DMS 273 (cell line): ENCODE results near the gene F10.

ENCODE experiments used
- DNase-seq: peaks from one replicate; lab custom pipeline; 2025; ENCODE audit not compliant: unreplicated experiment; lab: John Stamatoyannopoulos, UW

F10 gene

GRCh38 chr13:113187883-113188665 is 65.5 kb downstream of the F10 start:
- no peak for DNase-seq

DNA sequence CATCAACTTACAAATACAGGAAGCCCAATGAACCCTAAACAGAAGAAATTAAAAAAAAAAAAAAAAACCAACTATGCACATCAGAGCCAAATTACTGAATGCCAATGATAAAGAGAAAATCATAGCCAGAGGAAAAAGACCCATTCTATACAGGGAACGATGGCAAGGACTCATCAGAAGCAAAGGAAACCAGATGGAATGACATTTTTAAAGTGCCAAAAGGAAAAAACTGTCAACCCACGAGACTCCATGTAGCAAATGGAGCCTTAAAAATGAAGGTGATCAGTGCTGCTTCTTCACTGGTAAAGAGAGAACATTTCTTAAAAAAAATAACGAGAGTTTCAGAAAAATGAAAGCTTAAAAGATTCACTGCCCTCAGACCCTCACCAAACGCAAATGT is 67.6 kb downstream of the F10 start:
- DNase-seq, result no peak

DNA sequence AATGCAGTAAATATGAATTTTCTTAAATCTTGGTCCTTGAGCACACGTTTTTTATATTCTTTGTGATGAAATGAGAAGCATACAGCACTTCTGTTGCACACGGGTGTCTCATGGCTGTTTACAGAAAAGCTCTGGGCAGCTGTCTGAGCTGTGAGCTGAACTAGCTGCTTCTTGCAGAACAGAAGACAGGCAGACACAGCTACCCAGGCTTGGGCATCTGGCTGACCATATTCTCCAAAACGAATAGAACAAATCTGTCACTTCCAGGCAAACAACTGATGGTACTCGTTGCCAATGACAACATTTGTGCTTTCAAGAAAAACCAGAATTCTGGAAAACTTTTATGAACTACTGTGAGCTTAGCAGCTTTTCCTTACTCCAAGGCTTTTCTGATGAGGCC is 69.7 kb downstream of the F10 start:
- no peak for DNase-seq

DNA sequence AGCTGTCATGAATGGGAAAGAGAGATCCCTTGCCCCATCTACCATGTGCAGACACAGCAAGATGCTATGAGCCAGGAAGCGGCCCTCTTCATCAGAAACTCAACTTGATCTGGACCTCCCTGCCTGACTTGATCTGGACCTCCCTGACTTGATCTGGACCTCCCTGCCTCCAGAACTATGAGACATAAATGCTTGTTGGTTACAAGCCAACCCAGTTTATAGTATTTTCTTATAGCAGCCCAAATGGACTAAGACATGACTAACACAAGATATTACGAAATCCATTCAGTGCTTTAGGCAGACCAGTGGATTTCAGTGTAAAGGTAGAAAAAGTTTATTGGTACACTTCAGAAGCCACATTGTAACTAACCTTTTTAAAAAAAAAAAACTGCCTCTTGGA is 70.3 kb downstream of the F10 start:
- no peak for DNase-seq

DNA sequence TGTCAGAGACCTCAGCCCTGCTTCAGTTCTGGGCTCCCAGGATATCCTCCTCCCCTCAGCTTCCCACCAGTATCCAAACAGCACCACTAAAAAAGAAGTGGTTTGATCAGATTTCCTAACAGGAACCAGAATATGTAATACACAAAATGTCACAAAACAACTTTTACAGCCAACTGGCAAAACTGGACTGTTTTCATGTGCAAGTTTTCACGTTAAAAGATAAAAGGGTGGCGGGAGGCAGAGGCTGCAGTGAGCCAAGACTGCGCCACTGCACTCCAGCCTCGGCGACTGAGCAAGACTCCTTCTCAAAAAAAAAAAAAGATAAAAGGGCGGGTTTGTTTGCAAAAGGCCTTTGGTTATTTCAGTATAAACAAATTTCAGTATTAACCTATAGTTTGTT is 72.8 kb downstream of the F10 start:
- no peak for DNase-seq

DNA sequence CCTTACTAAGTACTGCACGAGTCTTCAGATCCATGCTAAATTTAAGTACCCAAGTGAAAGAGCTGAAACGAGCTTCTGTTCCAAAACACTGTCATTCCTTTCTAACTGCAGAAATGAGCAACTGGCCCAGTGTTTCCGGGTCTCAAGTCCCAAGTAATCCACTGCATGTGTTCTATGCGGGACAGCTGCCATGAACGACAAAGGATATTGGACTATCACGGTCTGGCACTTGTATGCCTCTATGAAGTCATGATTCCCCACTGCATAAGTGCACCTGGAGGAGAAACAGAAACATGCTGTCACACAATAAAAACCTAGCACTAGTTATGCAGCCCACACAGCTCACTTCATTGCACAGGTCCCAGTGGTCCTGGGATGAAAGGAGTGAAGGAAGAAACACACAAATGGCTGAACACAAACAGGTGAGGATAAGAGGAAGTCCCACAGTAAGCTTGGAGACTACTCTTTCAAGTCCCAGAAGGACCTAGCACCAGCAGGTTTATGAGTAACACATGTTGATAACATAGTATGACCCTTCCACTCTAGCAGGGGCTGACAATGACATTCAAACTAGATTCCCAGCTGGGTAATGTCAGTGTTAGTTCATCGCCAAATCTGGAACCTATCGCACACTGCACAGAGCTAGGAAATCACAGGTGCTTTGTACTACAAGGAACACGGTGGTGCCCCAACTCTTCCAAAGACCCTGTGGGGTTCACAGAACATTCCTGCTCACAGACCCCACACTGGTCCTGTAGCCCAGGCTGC is 74.6 kb downstream of the F10 start:
- DNase-seq, result no peak
